ENCODE measurements around the gene FIZ1. TPM values are rescaled to one million over a fixed set of nuclear protein-coding genes. Genes with fewer than 3 reads are reported as not detected.
A peak's percentile ranks its signal among the peaks of the same experiment; 100 is the strongest.

FIZ1 gene
- total RNA-seq, 2 donors from 2014 or later: 9.2 to 10.7 TPM

DNA sequence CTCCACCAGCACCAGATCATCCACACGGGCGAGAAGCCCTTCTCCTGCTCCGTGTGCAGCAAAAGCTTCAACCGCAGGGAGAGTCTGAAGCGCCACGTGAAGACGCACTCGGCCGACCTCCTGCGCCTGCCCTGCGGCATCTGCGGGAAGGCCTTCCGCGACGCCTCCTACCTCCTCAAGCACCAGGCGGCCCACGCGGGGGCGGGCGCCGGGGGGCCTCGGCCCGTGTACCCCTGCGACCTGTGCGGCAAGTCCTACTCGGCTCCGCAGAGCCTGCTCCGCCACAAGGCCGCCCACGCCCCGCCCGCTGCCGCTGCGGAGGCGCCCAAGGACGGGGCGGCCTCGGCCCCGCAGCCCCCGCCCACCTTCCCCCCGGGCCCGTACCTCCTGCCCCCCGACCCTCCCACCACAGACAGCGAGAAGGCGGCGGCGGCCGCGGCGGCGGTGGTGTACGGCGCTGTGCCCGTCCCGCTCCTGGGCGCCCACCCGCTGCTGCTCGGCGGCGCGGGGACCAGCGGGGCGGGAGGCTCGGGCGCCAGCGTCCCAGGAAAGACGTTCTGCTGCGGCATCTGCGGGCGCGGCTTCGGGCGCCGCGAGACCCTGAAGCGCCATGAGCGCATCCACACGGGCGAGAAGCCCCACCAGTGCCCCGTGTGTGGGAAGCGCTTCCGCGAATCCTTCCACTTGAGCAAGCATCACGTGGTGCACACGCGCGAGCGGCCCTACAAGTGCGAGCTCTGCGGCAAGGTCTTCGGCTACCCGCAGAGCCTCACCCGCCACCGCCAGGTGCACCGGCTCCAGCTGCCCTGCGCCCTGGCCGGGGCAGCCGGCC, 15.6 kb upstream of the FIZ1 start:
- no peaks in the 10 kb centered on the region for H3K9me3 ChIP-seq (ENCODE audit: control insufficient read depth, low read length, poor library complexity, severe bottlenecking)
- H3K4me3 Mint-ChIP-seq: no peak overlapping the region
- no peak overlapping the region for H3K27ac Mint-ChIP-seq
- H3K27me3 Mint-ChIP-seq: no peaks in the 10 kb centered on the region
- DNase-seq (no peak), ATAC-seq (no peak)
- peaks cover 13% of the 10 kb centered on the region for H3K4me1 Mint-ChIP-seq
- peaks cover under 1% of the 10 kb centered on the region for H3K36me3 Mint-ChIP-seq (ENCODE audit: low read depth)

DNA sequence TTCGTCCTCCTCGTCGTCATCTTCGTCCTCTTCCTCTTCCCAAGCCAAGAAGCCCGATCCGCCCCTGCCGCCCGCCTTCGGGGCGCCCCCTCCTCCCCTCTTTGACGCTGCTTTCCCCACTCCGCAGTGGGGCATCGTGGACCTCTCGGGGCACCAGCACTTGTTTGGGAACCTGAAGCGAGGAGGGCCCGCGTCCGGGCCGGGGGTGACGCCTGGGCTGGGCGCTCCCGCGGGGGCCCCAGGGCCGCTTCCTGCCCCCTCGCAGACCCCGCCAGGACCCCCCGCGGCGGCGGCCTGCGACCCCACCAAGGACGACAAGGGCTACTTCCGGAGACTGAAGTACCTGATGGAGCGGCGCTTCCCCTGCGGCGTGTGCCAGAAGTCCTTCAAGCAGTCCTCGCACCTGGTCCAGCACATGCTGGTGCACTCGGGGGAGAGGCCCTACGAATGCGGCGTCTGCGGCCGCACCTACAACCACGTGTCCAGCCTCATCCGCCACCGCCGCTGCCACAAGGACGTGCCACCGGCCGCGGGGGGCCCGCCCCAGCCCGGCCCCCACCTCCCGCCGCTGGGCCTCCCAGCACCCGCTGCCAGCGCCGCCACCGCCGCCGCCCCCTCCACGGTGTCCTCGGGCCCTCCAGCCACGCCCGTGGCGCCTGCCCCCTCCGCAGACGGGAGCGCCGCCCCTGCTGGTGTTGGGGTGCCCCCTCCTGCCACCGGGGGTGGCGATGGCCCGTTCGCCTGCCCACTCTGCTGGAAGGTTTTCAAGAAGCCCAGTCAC, 14.8 kb upstream of the FIZ1 start:
- ATAC-seq (no peak), DNase-seq (no peak)
- Mint-ChIP-seq H3K27me3 (no peaks in the 10 kb centered on the region), H3K4me1 (peaks cover 20% of the 10 kb centered on the region), H3K36me3 (ENCODE audit: low read depth) (peaks cover 2% of the 10 kb centered on the region), H3K27ac (no peak overlapping the region), H3K4me3 (no peak overlapping the region)
- no peaks in the 10 kb centered on the region for H3K9me3 ChIP-seq (ENCODE audit: control insufficient read depth, low read length, poor library complexity, severe bottlenecking)

DNA sequence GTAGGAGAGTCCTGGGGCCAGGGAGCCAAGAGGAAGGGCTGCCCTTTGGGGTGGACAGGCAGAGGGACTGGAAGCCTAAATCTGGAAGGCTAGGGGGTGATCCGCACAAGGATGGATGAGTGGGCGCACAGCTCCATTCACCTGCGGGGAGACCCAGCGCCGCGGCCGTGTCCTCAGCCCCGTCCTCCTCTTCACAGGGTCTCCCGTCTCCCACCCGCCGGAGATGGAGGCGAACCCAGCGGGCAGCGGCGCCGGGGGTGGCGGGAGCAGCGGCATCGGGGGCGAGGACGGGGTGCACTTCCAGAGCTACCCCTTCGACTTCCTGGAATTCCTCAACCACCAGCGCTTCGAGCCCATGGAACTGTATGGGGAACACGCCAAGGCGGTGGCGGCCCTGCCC, 14.1 kb upstream of the FIZ1 start:
- ATAC-seq (no peak), DNase-seq (no peak)
- Mint-ChIP-seq H3K27me3 (no peaks in the 10 kb centered on the region), H3K4me3 (no peak overlapping the region), H3K4me1 (peaks cover 23% of the 10 kb centered on the region), H3K27ac (no peak overlapping the region), H3K36me3 (ENCODE audit: low read depth) (peaks cover 2% of the 10 kb centered on the region)
- no peaks in the 10 kb centered on the region for H3K9me3 ChIP-seq (ENCODE audit: control insufficient read depth, low read length, poor library complexity, severe bottlenecking)

DNA sequence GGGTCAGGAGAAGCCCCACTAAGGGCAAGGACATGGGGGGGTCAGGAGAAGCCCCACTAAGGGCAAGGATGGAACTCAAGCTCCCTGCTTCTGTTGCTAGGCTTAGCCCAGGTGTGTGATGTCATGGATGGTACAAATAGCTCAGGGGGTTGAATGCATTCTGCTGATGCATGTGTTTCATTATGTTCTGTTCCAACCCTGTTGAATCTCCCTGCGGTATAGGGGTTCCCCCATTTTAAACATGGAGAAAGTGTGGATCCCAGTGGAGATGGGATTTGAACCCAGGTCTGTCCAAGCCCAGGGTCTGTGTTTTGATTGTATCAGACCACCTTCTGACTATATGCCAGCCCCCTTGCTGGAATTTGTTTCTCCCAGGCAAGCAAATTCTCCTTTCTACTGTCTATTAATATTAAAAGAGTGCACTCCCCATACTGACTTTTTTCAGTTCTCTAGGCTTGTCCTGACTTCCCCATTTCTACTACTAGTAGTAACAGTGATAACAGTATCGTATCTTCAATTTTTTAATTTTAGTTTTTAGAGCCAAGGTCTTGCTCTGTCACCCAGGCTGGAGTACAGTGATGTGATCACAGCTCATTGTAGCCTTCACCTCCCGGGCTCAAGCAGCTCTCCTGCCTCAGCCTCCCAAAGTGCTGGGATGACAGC, 12.8 kb upstream of the FIZ1 start:
- peaks cover 25% of the 10 kb centered on the region for H3K4me1 Mint-ChIP-seq
- no peak for DNase-seq
- peaks cover 5% of the 10 kb centered on the region for H3K36me3 Mint-ChIP-seq (ENCODE audit: low read depth)
- H3K27me3 Mint-ChIP-seq: no peaks in the 10 kb centered on the region
- H3K27ac Mint-ChIP-seq: peak overlapping the region; percentile 29
- no peak overlapping the region for H3K4me3 Mint-ChIP-seq
- ATAC-seq: no peak
- no peaks in the 10 kb centered on the region for H3K9me3 ChIP-seq (ENCODE audit: control insufficient read depth, low read length, poor library complexity, severe bottlenecking)

DNA sequence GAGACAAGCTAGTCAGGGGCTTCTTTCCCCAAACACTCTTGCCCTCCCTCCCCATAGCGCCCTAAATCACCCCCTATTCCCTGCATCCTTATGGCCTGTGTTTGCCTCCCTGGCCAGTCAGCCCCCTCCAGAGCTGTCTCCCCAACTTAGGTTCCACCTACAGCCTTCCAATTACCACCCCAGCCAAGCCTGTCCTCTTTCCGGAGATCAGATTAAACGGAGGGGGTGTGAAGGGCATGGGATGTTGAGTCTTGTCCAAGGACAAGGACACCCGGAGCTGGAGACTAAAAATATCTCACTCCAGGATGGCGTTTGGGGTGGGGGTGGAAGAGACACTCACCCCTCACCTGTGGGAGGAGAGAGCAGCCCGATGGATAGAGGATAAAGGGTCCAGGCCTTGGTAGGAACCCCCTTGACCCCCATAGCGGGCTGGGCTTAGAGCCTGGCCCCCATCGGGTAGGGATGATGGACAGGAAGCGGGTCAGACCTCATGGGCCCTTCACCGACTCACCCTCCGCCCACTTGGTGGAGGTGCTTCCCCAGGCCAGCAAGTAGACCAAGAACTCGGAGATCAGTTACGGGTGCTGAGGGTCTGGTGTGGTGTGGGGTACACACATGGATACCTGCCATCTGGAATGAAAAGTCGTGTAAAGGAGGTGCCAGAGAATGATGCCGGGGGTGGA, 12.1 kb upstream of the FIZ1 start:
- DNase-seq (no peak), ATAC-seq (no peak)
- Mint-ChIP-seq H3K4me1 (peaks cover 30% of the 10 kb centered on the region), H3K36me3 (ENCODE audit: low read depth) (peaks cover 5% of the 10 kb centered on the region), H3K27ac (peak overlapping the region; percentile 29), H3K4me3 (no peak overlapping the region), H3K27me3 (no peaks in the 10 kb centered on the region)
- H3K9me3 ChIP-seq (ENCODE audit: control insufficient read depth, low read length, poor library complexity, severe bottlenecking): no peaks in the 10 kb centered on the region

DNA sequence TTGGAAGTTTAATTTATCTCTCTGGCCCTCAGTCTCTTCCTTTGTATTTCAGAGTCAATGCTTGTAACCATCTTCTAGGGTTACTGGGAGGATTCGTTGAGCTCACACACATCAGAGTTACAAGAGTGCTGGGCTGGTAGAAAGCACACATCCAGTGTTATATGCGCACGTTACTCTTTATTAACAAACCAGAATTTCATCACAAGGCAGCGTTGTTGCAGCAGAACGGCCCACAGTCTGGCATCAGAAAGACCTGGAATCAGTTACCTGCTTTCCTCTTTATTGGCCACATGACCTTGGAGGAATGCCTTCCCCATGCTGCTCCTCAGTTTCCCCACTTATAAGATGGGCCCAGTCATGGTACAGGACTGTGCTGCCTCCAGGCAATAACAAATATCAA, 10.0 kb upstream of the FIZ1 start:
- Mint-ChIP-seq H3K27ac (peak overlapping the region; percentile 87), H3K27me3 (no peaks in the 10 kb centered on the region), H3K36me3 (ENCODE audit: low read depth) (peaks cover 10% of the 10 kb centered on the region), H3K4me1 (peaks cover 43% of the 10 kb centered on the region), H3K4me3 (no peak overlapping the region)
- no peaks in the 10 kb centered on the region for H3K9me3 ChIP-seq (ENCODE audit: control insufficient read depth, low read length, poor library complexity, severe bottlenecking)
- DNase-seq (no peak), ATAC-seq (no peak)

DNA sequence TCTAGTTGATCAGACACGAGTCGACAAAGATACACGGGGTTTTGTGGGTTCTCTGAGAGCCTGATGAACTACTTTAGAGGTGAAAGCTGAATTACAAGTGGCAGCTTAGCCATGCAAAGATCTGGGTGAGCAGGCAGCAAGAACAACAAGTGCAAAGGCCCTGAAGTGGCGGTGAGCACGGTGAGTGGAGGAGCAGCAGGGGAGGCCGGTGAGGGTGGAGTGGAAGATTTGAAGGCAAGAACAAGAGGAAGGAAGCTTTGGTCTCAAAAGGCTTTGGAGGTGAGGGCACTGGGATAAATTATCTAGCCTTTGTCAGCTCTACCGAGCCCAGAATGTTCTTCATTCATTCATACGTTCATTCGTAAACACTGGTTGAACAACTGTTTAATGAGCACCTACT, 7.5 kb upstream of the FIZ1 start:
- Mint-ChIP-seq H3K27me3 (no peaks in the 10 kb centered on the region), H3K4me3 (peak overlapping the region; percentile 99), H3K4me1 (peaks cover 37% of the 10 kb centered on the region), H3K27ac (peak overlapping the region; percentile 96), H3K36me3 (ENCODE audit: low read depth) (peaks cover 10% of the 10 kb centered on the region)
- DNase-seq: no peak
- no peak for ATAC-seq
- H3K9me3 ChIP-seq (ENCODE audit: control insufficient read depth, low read length, poor library complexity, severe bottlenecking): no peaks in the 10 kb centered on the region

DNA sequence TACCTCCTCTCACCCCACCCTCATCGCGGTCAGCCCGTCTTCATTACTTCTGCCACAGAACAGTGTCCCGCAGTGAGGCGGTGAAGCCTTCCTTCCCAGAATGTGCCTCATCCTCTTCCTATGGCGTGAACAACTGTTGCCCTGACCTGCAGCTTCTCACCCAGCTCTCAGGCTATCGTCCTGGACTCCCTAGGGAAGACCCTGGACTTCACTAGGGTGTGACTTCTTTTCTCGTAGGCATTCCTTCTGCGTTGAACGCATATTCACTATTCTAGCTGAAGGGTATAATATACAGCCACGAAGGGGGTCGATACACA, 7.1 kb upstream of the FIZ1 start:
- Mint-ChIP-seq H3K36me3 (ENCODE audit: low read depth) (peaks cover 10% of the 10 kb centered on the region), H3K27me3 (no peaks in the 10 kb centered on the region), H3K4me1 (peaks cover 38% of the 10 kb centered on the region), H3K4me3 (peak overlapping the region; percentile 99), H3K27ac (peak overlapping the region; percentile 96)
- H3K9me3 ChIP-seq (ENCODE audit: control insufficient read depth, low read length, poor library complexity, severe bottlenecking): no peaks in the 10 kb centered on the region
- no peak for DNase-seq
- no peak for ATAC-seq

DNA sequence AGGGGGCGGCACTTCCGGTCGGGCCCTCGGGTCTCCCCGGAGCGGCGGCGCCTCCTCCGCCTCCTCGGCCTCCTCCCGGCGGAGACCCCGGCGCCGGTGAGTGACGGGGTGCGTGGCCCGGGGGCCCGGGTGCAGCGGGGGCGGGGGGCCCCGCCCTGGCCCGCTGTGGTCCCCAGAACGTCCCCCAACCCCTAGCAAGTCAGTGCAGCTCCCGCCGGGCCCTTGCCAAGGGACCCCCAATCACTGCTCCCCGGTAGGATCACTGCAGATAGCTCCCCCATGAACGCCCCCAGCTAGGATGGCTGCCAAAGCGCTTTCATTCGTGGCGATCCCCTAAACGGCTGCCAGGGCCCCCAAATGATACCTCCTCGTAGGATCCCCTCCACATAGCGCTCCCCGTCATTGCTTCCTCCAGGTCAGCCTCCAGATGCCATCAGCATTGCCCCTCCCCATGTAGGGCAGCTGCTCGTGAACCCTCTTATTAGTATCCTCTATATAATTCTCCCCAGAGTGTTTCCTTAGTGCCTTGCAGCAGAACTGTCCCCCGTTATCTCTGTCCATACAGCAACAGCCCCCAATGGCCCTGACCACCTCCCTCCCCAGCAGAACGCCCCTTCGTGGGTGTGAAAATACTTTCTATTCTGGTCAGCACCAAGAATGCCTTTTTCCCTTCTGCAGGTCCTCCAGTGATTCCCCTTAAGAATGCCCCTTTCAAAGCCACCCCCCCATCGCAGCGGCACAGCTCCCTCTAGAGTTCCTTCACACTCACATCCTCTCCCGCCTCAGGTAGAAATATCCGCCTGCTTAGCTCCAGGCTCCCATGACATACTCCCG, 6.5 kb upstream of the FIZ1 start, which contains the start of gene ZNF865:
TSS of gene ZNF865 (plus strand) at position 11 of the 834 bp plus-strand sequence. CDS start 7,972 bp downstream, outside the sequence.
- ATAC-seq: peak; percentile 51
- peaks cover 10% of the 10 kb centered on the region for H3K36me3 Mint-ChIP-seq (ENCODE audit: low read depth)
- DNase-seq: peak; percentile 50 to 57 (median 52)
- peak within 1 kb of the TSS; percentile 99 for H3K4me3 Mint-ChIP-seq
- no peaks in the 10 kb centered on the region for H3K27me3 Mint-ChIP-seq
- no peaks in the 10 kb centered on the region for H3K9me3 ChIP-seq (ENCODE audit: control insufficient read depth, low read length, poor library complexity, severe bottlenecking)
- H3K4me1 Mint-ChIP-seq: peaks cover 42% of the 10 kb centered on the region
- H3K27ac Mint-ChIP-seq: peak within 1 kb of the TSS; percentile 96

DNA sequence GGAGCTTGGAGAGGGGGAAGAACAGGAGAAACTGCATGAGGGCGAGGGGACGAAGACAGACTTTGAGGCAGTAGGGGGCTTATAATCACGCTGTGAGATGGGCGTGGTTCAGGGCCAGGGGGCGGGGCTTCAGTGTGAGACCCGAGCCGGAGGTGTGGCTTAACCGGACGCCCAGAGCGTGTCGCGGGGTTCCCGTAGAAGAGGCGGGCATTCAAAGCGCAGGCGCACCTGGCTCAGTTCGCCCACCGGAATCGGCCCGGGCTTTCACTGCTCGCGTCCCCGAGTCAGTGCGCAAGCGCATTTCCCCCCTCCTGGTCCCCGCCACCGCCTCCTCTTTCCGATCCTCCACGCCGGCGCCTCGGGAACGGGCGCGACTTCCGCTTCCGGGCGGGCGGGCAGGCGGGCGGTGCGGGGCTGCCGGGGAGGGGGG, 5.9 kb upstream of the FIZ1 start:
- Mint-ChIP-seq H3K27ac (peak overlapping the region; percentile 96), H3K36me3 (ENCODE audit: low read depth) (peaks cover 10% of the 10 kb centered on the region), H3K27me3 (no peaks in the 10 kb centered on the region), H3K4me3 (peak overlapping the region; percentile 93), H3K4me1 (peaks cover 44% of the 10 kb centered on the region)
- ATAC-seq: peak; percentile 84
- DNase-seq: peak; percentile 95 to 98 (median 98)
- H3K9me3 ChIP-seq (ENCODE audit: control insufficient read depth, low read length, poor library complexity, severe bottlenecking): no peaks in the 10 kb centered on the region

DNA sequence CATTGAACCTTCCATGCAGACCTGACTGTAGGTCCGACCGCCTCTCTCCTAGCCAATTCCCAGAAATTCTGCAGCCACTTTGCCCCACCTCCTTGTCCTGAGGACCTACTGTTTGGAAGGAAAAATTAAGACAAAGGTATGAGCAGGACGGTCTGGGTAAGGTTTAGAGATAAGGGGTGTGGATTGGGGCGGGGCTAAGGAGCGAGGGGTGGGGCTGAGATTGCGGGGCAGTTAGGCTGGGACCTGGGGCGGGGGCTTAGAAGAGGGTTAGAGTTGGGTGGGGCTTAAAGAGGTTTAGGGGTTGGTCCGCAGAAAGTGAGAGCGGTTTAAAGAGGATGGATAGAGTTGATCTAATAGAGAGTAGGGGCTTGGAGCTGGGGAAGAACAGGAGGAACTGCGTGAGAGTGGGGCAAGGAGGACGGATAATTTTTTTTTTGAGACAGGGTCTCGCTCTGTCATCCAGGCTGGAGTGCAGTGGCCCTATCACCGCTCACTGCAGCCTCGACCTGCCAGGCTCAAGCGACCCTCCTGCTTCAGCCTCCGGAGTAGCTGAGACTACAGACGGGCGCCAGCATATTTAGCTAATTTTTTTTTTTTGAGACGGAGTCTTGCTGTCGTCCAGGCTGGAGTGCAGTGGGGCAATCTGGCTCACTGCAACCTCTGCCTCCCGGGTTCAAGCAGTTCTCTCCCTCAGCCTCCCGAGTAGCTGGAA, 4.4 kb upstream of the FIZ1 start:
- H3K36me3 Mint-ChIP-seq (ENCODE audit: low read depth): peaks cover 8% of the 10 kb centered on the region

DNA sequence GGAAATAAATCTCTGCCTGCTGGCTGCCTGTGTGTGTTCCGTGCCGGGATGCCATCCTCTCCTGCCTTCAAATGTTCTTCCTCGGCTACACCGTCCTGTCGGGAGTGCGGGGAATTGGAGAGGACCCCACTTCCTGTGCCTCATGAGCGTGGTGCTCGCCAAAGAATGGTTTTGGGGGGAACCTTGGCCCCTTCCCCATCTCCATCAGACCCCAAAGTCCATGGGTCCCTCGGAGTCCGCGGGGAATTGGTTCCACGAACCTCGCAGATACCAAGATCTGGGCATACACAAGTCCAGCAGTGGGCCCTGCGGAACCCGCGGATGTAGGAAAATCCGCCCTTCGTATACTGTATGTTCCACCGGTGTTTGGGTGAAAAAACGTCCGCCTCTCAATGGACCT, 3.8 kb upstream of the FIZ1 start:
- DNase-seq (no peak), ATAC-seq (no peak)
- Mint-ChIP-seq H3K4me1 (peaks cover 39% of the 10 kb centered on the region), H3K27me3 (no peaks in the 10 kb centered on the region), H3K4me3 (peak overlapping the region; percentile 36), H3K36me3 (ENCODE audit: low read depth) (peaks cover 8% of the 10 kb centered on the region), H3K27ac (no peak overlapping the region)
- H3K9me3 ChIP-seq (ENCODE audit: control insufficient read depth, low read length, poor library complexity, severe bottlenecking): no peaks in the 10 kb centered on the region

More for the DNA sequence above, 4.4 kb upstream of the FIZ1 start:
- no peak for DNase-seq
- no peaks in the 10 kb centered on the region for H3K9me3 ChIP-seq (ENCODE audit: control insufficient read depth, low read length, poor library complexity, severe bottlenecking)
- ATAC-seq: no peak
- Mint-ChIP-seq H3K4me3 (peak overlapping the region; percentile 36), H3K4me1 (peaks cover 39% of the 10 kb centered on the region), H3K27ac (no peak overlapping the region), H3K27me3 (no peaks in the 10 kb centered on the region)
